Fibroblast of mammary gland (primary cell): ENCODE measurements around the gene NDUFA6.
A peak's percentile ranks its signal among the peaks of the same experiment; 100 is the strongest.
"Not testable (repeated sequence)": the region's sequence is repeated elsewhere in the genome, so short reads cannot be mapped to it uniquely, and the experiment has no call there.

ENCODE experiments used
- DNase-seq: peaks from one replicate; pipeline ENCODE4 v3.0.0-alpha.2; 2010; ENCODE audit warnings: low read depth
- H3K4me3 ChIP-seq: 2 replicates; pipeline ENCODE4 v1.5.1; 2011; ENCODE audit warnings: low read depth, mild to moderate bottlenecking, low read length, moderate library complexity; ENCODE audit not compliant: control insufficient read depth
- CTCF ChIP-seq: conservative IDR thresholded peaks from 2 replicates; pipeline ENCODE4 v1.5.1; 2011; ENCODE audit warnings: low read depth, low read length, inconsistent platforms; ENCODE audit not compliant: control insufficient read depth, insufficient read depth

Gene NDUFA6

GRCh38 chr22:42114721-42115120, 24.1 kb upstream of the NDUFA6 start:
- DNase-seq = peak; percentile 36
- TF ChIP-seq CTCF = peak; percentile 56

DNA sequence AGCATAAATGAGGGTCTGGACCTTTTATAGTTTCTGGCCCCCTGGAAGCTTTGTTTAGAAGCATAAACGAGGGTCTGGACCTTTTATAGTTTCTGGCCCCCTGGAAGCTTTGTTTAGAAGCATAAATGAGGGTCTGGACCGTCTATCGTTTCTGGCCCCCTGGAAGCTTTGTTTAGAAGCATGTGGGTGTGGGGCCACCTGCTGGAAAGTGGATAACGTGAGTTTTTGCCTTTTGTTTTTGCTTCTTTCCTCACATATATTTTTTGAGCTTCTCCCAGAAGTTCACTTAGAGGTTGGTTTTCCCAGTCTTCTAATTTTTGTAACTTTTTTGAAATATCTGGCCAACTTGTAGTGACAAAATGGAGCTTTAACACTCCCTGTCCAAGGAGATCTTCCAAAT, 22.2 kb upstream of the NDUFA6 start:
- TF ChIP-seq CTCF = peak; percentile 6
- not testable (repeated sequence) for DNase-seq, H3K4me3 ChIP-seq

More at GRCh38 chr22:42114721-42115120, 24.1 kb upstream of the NDUFA6 start:
- H3K4me3 ChIP-seq = no peak overlapping the region

DNA sequence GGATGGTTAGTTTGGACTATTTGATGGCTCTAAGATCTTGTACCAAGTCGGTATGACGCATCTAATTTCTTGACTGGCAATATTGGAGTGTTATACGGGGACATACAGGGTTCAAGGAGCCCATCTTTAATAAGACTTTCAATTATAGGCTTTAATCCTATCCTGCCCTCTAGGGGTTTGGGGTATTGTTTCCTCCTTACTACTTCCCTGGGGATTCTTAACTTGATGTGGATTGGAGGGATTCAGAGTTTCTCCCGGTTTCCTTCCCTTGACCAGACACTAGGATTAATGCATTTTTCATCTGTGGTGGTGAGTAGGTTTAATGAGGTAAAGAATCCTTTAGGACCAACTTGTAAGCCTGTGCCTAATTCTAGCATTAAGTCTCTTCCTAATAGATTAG, 21.2 kb upstream of the NDUFA6 start:
- DNase-seq = no peak
- H3K4me3 ChIP-seq = no peak overlapping the region
- no peak for TF ChIP-seq CTCF

DNA sequence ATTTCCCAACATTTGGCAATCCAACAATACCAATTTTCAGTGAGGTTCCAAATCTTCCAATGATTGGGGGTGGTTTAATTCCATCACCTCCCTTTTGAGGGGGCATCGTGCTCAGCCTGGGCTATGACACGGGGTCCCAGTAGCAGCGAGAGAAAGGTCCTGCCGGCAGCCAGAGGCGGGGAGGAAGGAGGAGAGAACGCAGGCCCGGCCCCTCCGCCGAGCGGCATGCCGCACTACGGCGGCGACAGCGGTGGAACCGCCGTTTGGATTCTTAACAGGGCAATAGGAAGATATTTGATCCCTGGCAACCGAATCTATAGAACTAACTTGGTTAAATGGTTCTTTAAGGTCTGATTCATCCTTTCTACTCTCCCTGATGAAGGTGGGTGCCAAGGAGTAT, 18.3 kb upstream of the NDUFA6 start:
- no peak for TF ChIP-seq CTCF
- H3K4me3 ChIP-seq = no peak overlapping the region
- no peak for DNase-seq

DNA sequence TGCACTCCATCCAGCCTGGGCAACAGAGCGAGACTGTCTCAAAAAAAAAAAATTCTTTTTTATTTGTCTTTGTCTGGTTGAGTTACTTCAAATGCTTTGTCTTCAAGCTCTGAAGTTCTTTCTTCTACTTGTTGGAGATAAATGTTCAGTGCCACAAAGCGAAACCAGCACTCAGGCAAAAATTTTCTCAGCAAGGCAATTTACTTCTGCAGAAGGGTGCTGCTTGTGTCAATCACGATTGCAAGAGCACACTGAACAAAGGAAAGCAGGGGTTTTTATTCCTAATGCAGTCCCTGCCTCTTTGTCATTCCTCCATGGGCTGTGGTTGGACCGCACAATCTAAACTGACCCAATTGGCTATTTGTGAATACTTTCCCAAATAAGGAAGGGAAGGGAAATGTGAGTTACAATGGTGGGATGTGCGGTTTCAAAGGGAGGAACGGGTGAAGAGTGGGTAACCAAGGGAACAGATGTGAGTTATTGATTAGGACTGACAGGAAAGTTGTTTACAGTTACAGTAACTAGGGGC, 13.8 kb upstream of the NDUFA6 start:
- H3K4me3 ChIP-seq, DNase-seq: not testable (repeated sequence)

DNA sequence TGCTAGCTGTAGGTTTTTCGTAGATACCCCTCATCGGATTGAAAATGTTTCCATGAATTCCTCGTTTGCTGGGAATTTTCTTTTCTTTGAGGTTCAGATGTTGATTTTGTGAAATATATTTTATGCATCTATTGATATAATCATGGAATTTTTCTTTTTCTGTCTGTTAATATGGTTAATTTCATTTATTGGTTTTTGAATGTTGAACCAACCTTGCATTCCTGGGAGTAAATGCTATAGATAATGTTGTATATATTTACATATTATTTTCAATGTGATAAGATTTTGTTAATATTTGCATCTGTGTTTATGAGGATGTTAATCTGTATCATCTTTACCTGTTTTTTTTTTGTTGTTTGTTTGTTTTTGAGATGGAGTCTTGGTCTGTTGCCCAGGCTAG, 10.6 kb upstream of the NDUFA6 start:
- TF ChIP-seq CTCF = no peak
- H3K4me3 ChIP-seq = no peak overlapping the region
- DNase-seq = no peak

DNA sequence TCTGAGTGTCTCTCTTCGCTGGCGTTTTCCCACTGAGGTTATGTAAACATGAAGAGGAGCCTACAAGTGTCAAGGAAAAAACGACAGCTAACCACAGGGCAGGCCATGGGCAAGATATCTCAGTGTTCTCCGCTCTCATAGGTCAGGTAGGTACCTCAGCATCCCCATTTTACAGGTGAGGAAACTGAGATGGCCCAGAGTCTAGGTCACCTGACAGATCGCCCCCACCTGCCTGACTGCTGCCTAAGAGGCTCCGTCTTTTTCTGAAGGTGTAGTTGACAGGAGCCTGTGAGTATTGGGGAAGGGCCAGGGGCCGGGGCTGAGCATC, 847 bp upstream of the NDUFA6 start:
- no peak for DNase-seq
- H3K4me3 ChIP-seq = peak overlapping the region; percentile 89
- no peak for TF ChIP-seq CTCF
